ENCODE data around the gene PLIN5.

The PLIN5 gene

GRCh38 chr19:4523306-4524110 lies 11.5 kb downstream of the PLIN5 start:
- DNase-seq (ENCODE audit: low read depth in 4 of 4, low spot score in 1 of 4): peak in 1 of 4 experiments; percentile 14

DNA sequence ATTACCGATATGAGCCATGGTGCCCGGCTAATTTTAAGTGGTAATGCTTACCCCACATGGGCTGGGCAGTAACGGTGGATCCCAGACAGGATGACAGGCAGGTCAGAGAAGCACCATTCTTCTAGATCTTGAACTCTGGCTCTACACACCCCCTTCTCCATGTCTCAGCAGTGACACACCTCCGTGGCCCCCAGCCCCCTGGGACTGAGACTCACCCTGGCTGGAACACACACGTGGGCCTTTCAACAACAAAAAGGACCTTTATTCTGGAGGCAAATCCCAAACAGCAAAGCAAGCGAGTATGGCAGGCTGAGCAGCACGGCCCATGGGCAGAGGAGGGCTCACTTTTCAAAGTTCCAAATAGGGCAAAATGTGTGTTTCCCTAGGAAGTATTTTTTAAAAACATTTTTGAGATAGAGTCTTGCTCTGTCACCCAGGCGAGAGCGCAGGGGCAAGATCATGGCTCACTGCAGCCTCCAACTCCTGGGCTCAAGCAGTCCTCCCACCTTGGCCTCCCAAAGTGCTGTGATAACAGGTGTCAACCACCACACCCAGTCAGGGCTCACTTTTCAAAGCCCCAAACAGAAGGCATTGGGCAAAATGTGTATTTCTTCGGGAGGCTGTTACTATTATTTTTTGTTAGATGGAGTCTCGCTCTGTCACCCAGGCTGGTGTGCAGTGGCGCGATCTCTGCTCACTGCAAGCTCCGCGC lies 12.6 kb downstream of the PLIN5 start:
- no peak for DNase-seq (ENCODE audit: low read depth in 4 of 4, low spot score in 1 of 4)

GRCh38 chr19:4521888-4522242 lies 13.2 kb downstream of the PLIN5 start:
- DNase-seq (ENCODE audit: low read depth in 4 of 4, low spot score in 1 of 4): no peak

DNA sequence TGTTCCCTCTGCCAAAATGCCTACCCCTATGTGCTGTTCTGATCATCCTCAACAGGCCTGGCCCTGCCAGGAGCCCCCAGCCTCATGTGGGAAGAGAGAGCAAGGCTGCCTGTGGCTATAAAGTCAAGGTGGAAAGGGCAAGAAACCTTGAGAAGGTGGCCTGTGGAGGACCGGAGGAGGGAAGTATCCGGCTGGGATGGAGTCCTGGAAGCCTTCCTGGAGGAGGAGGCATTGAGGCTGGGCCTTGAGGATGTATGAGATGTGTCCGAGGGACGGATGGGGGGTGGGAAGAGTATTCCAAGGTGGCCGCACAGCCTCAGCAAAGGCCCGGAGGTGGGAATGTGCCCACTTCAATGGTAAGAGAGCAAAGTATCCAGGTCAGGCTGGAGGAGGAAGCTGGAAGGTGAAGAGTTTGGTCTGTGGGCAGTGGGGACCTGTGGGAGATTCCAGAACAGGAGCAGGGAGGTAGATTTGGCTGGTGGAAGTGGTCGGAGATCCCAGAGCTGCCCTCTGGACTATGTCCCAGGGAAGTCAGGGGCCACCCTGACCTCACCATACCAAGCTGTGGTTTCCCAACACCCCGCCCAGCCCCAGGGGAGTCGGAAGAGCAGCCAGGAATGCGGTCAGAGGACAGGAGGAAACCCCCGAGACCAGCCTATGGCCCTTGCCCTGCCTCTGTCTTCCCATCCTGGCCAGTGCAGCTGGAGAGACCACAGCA lies 13.7 kb downstream of the PLIN5 start:
- no peak for DNase-seq (ENCODE audit: low read depth in 4 of 4, low spot score in 1 of 4)

DNA sequence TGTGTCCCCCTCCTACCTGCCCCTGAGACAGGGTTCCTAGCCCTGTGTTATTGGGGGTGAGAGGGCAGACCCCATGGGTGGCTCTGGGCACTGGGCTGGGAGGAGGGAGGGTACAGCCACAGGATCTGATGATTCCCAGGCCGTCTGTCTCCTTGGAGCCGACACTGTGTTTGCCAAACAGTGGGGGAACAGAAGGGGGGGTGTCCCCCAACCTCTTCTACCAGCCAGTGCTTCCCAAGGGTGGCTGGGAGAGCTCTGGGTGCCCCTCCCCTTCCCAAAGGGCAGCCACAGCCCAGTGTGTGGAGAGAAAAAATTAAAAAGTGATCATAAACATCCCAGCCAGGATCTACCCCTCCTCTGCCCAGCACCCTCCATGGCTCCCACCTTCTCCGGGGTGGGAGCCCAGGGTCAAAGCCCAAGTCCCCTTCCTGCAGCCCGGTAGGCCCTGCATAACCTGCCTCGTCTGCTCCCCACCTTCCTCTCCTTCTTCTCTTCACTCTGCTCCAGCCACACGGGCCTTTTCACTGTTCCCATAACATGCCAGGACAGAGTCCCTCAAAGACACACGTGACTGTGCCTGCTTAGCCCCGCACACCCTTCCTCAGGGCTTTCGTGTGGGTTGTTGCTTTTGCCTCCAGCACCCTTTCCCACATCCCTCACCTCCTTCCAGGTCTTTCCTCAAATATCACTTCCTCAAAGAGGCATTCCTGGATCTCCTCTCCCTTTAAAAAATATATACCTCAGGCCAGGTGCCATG lies 15.3 kb downstream of the PLIN5 start:
- DNase-seq (ENCODE audit: low read depth in 4 of 4, low spot score in 1 of 4): no peak

- DNase-seq (ENCODE audit: low read depth in 4 of 4, low spot score in 1 of 4): no peak
These were observed 15.9 kb downstream of the PLIN5 start for GRCh38 chr19:4519172-4519496.

DNA sequence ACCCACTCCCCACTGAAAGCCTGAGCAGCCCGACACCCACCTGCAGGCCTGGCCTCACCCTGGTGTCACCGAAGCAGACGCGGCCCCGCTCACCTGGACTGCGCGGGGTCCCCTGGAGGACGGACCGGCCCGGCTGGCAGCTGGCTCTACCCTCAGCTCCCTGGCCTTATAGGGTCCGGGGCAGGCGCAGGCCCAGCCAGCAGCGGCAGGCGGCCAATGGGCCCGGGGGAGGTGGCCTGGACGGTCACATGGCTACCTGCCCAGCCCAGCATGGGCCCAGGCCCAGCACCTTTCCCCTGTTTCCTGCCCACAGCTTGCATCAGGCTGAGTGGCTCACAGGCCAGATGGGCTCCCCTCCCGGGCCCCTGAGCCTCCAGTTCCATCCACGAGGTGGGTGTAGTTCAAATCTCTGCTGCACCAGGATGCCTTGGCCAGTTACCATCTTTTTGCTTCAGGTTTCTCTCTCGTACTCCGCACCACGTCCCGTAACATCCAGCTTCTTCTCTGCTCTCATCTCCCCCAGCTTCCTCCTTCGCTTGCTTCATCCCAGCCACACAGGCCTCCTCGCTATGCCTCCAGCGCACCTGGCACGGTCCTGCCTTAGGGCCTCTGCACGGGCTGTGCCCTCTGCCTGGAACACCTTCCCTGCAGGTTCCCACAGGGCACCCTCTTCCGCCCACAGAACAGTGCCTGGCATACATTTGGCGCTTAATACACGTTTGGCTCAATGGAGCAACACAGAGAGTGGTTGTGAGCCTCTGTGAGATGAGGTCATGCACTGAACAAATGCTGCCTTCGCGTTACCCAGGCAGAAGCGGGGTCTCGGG lies 16.5 kb downstream of the PLIN5 start, which contains the start of gene PLIN4:
TSS of gene PLIN4 (minus strand) at position 142 of the 827 bp plus-strand sequence. CDS start 214 bp downstream, outside the sequence.
- DNase-seq (ENCODE audit: low read depth in 4 of 4, low spot score in 1 of 4): no peak

DNA sequence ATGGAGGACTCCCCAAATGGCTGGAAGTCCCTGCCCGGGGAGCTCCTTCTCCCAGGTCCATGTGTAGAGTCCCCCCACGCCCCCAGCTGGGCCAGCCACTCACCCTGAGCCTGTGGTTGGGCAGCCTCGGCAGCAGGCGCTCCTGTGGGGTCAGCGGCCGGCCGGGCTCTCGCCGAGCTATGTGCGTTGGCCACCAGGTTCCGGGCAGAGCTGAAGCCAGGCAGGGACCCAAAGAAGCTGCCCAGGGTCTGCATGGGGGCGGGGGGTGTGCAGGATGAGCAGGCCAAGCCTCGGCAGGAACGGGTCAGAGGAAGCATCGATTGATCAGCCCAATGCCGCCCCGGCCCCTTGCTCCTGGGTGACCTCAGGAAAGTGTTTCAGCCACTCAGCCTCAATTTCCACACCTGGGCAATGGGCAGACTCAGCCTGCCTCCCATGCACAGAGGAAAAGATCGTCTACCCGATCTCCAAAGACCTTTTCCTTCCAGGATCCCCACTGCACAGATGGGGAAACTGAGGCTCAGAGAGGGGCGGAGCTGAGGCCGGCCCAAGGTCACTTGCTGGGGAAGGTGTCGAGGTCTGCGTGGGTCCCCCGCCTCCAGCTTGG lies 17.5 kb downstream of the PLIN5 start:
- no peak for DNase-seq (ENCODE audit: low read depth in 4 of 4, low spot score in 1 of 4)

GRCh38 chr19:4516939-4517300 lies 18.1 kb downstream of the PLIN5 start:
- DNase-seq (ENCODE audit: low read depth in 4 of 4, low spot score in 1 of 4): no peak

DNA sequence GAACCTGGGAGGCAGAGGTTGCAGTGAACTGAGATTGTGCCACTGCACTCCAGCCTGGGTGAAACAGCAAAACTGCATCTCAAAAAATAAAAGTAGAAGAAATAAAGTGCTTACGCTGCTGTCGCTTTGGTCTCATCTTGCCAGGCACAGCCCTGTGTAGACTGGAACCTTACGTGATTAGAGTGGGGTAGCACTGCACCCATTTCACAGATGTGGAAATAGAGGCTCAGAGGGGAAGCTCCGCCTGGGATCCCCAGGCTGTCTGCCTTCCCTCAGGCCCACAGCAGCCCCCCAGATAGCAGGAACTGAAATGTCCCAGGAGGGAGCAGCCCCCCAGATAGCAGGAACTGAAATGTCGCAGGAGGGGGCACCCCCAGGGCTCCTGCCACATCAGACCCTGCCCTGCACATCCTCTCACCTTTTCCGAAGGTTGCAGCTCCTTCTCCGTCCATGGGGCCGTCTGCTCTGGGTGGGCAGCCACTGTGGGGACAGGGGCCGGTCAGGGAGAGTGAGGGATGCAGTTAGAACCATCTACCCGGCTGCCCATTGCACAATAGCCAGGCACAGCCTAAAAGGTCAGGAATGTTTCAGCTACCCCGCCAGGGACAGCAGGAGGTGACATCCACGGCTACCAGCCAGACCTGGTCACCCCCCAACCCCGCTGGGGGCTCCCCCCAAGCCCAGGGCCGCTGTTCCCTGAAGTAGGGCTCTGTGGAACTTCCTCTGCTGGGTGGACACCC lies 18.7 kb downstream of the PLIN5 start:
- DNase-seq (ENCODE audit: low read depth in 4 of 4, low spot score in 1 of 4): no peak

GRCh38 chr19:4515732-4516131 lies 19.3 kb downstream of the PLIN5 start:
- no peak for DNase-seq (ENCODE audit: low read depth in 4 of 4, low spot score in 1 of 4)

DNA sequence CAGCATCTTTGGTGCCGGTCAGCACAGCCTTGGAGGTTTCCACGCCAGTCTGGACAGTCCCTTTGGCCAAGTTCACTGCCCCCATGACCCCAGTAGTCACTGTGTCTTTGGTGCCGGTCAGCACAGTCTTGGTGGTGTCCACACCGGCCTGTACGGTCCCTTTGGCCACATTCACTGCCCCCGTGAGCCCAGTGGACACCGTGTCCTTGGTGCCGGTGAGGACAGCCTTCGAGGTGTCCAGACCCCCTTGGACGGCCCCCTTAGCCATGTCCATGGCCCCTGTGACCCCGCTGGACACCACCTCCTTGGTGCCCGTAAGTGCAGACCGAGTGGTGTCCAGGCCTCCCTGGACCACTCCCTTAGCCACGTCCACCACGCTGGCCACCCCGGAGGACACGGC lies 21.8 kb downstream of the PLIN5 start:
- DNase-seq (ENCODE audit: low read depth in 4 of 4, low spot score in 1 of 4): no peak

GRCh38 chr19:4512070-4512469 lies 23.0 kb downstream of the PLIN5 start:
- no peak for DNase-seq (ENCODE audit: low read depth in 4 of 4, low spot score in 1 of 4)

GRCh38 chr19:4511300-4512054 lies 23.5 kb downstream of the PLIN5 start:
- no peak for DNase-seq (ENCODE audit: low read depth in 4 of 4, low spot score in 1 of 4)

- DNase-seq (ENCODE audit: low read depth in 4 of 4, low spot score in 1 of 4): no peak
These were observed 24.4 kb downstream of the PLIN5 start for GRCh38 chr19:4510435-4511255.

- no peak for DNase-seq (ENCODE audit: low read depth in 4 of 4, low spot score in 1 of 4)
These were observed 26.3 kb downstream of the PLIN5 start for GRCh38 chr19:4508698-4509097.

- DNase-seq (ENCODE audit: low read depth in 4 of 4, low spot score in 1 of 4): no peak
These were observed 27.2 kb downstream of the PLIN5 start for GRCh38 chr19:4507804-4508203.

DNA sequence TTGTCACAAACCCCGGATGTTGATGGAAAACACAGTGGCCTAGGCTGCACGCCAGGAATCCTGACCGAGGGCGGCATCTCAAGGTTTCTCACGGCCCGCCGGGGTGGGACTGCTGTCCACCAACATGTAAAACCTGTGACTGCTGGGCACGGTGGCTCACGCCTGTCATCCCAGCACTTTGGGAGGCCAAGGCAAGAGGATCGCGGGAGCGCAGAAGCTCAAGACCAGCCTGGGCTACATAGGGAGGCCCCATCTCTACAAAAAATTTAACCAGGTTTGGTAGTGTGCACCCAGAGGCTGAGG lies 27.9 kb downstream of the PLIN5 start:
- DNase-seq (ENCODE audit: low read depth in 4 of 4, low spot score in 1 of 4): no peak
